ENCODE results near the gene SMIM7. TPM values are rescaled to one million over a fixed set of nuclear protein-coding genes. Genes with fewer than 3 reads are reported as not detected.
"Not testable (repeated sequence)": the region's sequence is repeated elsewhere in the genome, so short reads cannot be mapped to it uniquely, and the experiment has no call there.

SMIM7 gene
- total and polyA plus RNA-seq, 7 donors = 65.2 to 110 (median 88.5) TPM

GRCh38 chr19:16655727-16656126, 4.2 kb downstream of the SMIM7 start:
- intact Hi-C loops (cut with DNase I) = no loop called here
- no peaks in the 10 kb centered on the region for H3K9me3 ChIP-seq
- H3K27me3 ChIP-seq = no peaks in the 10 kb centered on the region
- no peak overlapping the region for H3K27ac ChIP-seq
- no peak overlapping the region for H3K4me3 ChIP-seq
- WGBS, 2 donors = 80 to 92% methylated on average over 11 of the region's 11 CpGs
- no peak for DNase-seq
- H3K4me1 ChIP-seq = peaks cover 0 to 29% (median 24%) of the 10 kb centered on the region in 4 donors
- H3K36me3 ChIP-seq = peaks cover 25 to 80% (median 52%) of the 10 kb centered on the region in 4 donors
- TF ChIP-seq CTCF (IDR thresholded peaks at IDR 0.05) (no peak), POLR2AphosphoS5 (IDR thresholded peaks at IDR 0.05) (no peak), POLR2A (IDR thresholded peaks at IDR 0.05) (no peak), EP300 (IDR thresholded peaks at IDR 0.05) (no peak)

- no peaks in the 10 kb centered on the region for H3K27me3 ChIP-seq
- no peaks in the 10 kb centered on the region for H3K9me3 ChIP-seq
- 94 to 96% methylated on average over 3 of the region's 3 CpGs for WGBS, 2 donors
- H3K4me1 ChIP-seq = peaks cover 0 to 26% (median 23%) of the 10 kb centered on the region in 4 donors
- DNase-seq = no peak
- no peak overlapping the region for H3K4me3 ChIP-seq
- intact Hi-C loops (cut with DNase I) = no loop called here
- peaks cover 25 to 91% (median 52%) of the 10 kb centered on the region in 4 donors for H3K36me3 ChIP-seq
- TF ChIP-seq EP300 (IDR thresholded peaks at IDR 0.05) (no peak), POLR2AphosphoS5 (IDR thresholded peaks at IDR 0.05) (no peak), POLR2A (IDR thresholded peaks at IDR 0.05) (no peak)
- no peak overlapping the region for H3K27ac ChIP-seq
Measured at GRCh38 chr19:16654627-16655026, 5.3 kb downstream of the SMIM7 start.

DNA sequence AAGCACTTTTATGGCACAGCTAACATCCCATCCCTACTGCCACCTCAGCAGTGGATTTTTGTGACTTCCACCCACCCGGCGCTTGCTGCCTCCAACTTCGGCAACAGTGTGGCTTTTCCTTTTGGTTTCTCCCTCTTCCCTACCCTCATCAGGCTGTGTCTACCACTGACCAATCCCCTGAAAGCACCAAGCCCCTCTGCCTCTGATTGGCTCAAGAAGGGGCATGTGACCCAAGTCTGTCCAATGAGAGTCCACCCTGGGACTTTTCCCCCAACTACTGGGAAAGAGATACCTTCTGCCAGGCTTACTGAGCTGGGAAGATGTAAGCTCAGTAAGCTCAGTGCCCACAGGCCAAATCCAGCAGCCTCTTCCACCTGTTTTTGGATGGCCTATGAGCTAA, 5.8 kb downstream of the SMIM7 start:
- intact Hi-C loops (cut with DNase I) = no loop called here
- Histone ChIP-seq H3K27ac (peak overlapping the region in 1 of 4 donors; percentile 44), H3K4me3 (no peak overlapping the region), H3K4me1 (peaks cover 0 to 23% (median 18%) of the 10 kb centered on the region in 4 donors), H3K36me3 (peaks cover 25 to 96% (median 53%) of the 10 kb centered on the region in 4 donors), H3K27me3 (no peaks in the 10 kb centered on the region), H3K9me3 (no peaks in the 10 kb centered on the region)
- no peak for DNase-seq
- TF ChIP-seq POLR2A (IDR thresholded peaks at IDR 0.05) (no peak), CTCF (IDR thresholded peaks at IDR 0.05) (no peak), EP300 (IDR thresholded peaks at IDR 0.05) (no peak), POLR2AphosphoS5 (IDR thresholded peaks at IDR 0.05) (no peak)
- 96 to 97% methylated on average over 3 of the region's 3 CpGs for WGBS, 2 donors

DNA sequence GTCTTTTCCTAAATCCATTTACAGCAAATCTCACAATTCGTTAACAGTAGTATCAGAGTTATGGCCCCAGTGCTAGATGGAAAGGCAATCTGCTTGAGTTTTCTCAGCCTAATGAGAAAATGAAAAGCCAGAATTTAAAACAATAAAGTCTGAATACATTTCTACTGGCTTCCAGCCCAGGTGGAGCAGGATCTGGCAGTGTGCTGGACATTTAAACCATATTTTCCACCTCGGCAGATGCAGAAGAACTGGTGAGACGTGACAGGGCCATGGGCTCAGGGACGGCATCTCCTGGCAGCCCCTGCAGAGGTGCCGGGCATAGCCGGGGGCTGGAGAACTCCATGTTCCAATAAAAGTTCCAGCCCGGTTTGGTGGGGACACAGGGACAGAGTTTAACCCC, 7.1 kb downstream of the SMIM7 start:
- H3K36me3 ChIP-seq = peaks cover 25 to 100% (median 51%) of the 10 kb centered on the region in 4 donors

GRCh38 chr19:16651421-16652188, 8.3 kb downstream of the SMIM7 start:
- intact Hi-C loops (cut with DNase I); H3K4me3 ChIP-seq; H3K27me3 ChIP-seq; H3K4me1 ChIP-seq; H3K9me3 ChIP-seq; H3K27ac ChIP-seq; DNase-seq: not testable (repeated sequence)
- H3K36me3 ChIP-seq = peaks cover 31 to 99% (median 53%) of the 10 kb centered on the region in 4 donors
- WGBS, 2 donors = 92 to 94% methylated on average over 8 of the region's 8 CpGs

More for the DNA sequence above, 7.1 kb downstream of the SMIM7 start:
- DNase-seq = no peak
- no peaks in the 10 kb centered on the region for H3K27me3 ChIP-seq
- H3K9me3 ChIP-seq = no peaks in the 10 kb centered on the region
- TF ChIP-seq POLR2AphosphoS5 (IDR thresholded peaks at IDR 0.05) (no peak), CTCF (IDR thresholded peaks at IDR 0.05) (no peak), POLR2A (IDR thresholded peaks at IDR 0.05) (no peak), EP300 (IDR thresholded peaks at IDR 0.05) (no peak)
- intact Hi-C loops (cut with DNase I) = no loop called here
- peaks cover 0 to 10% (median 6%) of the 10 kb centered on the region in 4 donors for H3K4me1 ChIP-seq
- peak overlapping the region in 1 of 4 donors; percentile 44 for H3K27ac ChIP-seq
- 76 to 89% methylated on average over 7 of the region's 7 CpGs for WGBS, 2 donors
- no peak overlapping the region for H3K4me3 ChIP-seq

Measured in sigmoid colon (tissue), 7 donors.